Gastrocnemius medialis (tissue), 4 donors: ENCODE data around the gene UPF1.

Experiments used
- CTCF ChIP-seq, 5 experiments: fragments of 450-650 bp in 3 of 5; fragments of 200-600 bp in 2 of 5; sonication (generic) in 2 of 5; IDR thresholded peaks in 4 of 5; conservative IDR thresholded peaks in 1 of 5; 1 replicate in 4 of 5; 2 replicates in 1 of 5; pipeline ENCODE4 v1.5.1; 2016 to 2019; ENCODE audit warnings: antibody characterized with exemption in 5 of 5, mild to moderate bottlenecking in 3 of 5, moderate library complexity in 3 of 5
- POLR2A ChIP-seq, 2 donors: fragments of 450-650 bp; IDR thresholded peaks; one replicate each; pipeline ENCODE4 v1.6.1; 2017; ENCODE audit warnings: antibody characterized with exemption in 2 of 2, mild to moderate bottlenecking in 2 of 2, moderate library complexity in 2 of 2

- TF ChIP-seq CTCF (IDR thresholded peaks at IDR 0.05 in 4 of 5, conservative IDR thresholded peaks at IDR 0.05 in 1 of 5) (no peak), POLR2A (IDR thresholded peaks at IDR 0.05) (no peak)
These were observed 68.1 kb downstream of the UPF1 start for GRCh38 chr19:18899624-18900560.
